CD4-positive, alpha-beta T cell treated with Interleukin-12 subunit alpha and Interleukin-12 subunit beta, for 1 hour (primary cell): ENCODE results near the gene PDPK1.
"Not testable (repeated sequence)": the region's sequence is repeated elsewhere in the genome, so short reads cannot be mapped to it uniquely, and the experiment has no call there.

Experiments used
- DNase-seq: peaks from one replicate; pipeline ENCODE4 v3.0.0-alpha.2; 2020

Gene PDPK1

GRCh38 chr16:2550283-2550878, 12.6 kb downstream of the PDPK1 start:
- DNase-seq = not testable (repeated sequence)

GRCh38 chr16:2551420-2551889, 13.6 kb downstream of the PDPK1 start:
- DNase-seq = not testable (repeated sequence)

- not testable (repeated sequence) for DNase-seq
Observed at GRCh38 chr16:2554709-2555425, 17.0 kb downstream of the PDPK1 start.

GRCh38 chr16:2557150-2557549, 19.3 kb downstream of the PDPK1 start:
- DNase-seq = not testable (repeated sequence)

GRCh38 chr16:2560131-2560797, 22.4 kb downstream of the PDPK1 start:
- DNase-seq = not testable (repeated sequence)

- DNase-seq = peak; percentile 77
Observed at GRCh38 chr16:2560798-2561133, 22.9 kb downstream of the PDPK1 start.

- DNase-seq = not testable (repeated sequence)
Observed at GRCh38 chr16:2567506-2567905, 29.7 kb downstream of the PDPK1 start.

GRCh38 chr16:2568573-2568972, 30.8 kb downstream of the PDPK1 start:
- DNase-seq = not testable (repeated sequence)

- DNase-seq = not testable (repeated sequence)
Observed at GRCh38 chr16:2572704-2573103, 34.9 kb downstream of the PDPK1 start.

- not testable (repeated sequence) for DNase-seq
Observed at GRCh38 chr16:2575839-2576238, 38.0 kb downstream of the PDPK1 start.

GRCh38 chr16:2577044-2577443, 39.2 kb downstream of the PDPK1 start:
- DNase-seq = not testable (repeated sequence)

- DNase-seq = not testable (repeated sequence)
Observed at GRCh38 chr16:2578905-2579304, 41.1 kb downstream of the PDPK1 start.

- not testable (repeated sequence) for DNase-seq
Observed at GRCh38 chr16:2580143-2580542, 42.3 kb downstream of the PDPK1 start.

- DNase-seq = not testable (repeated sequence)
Observed at GRCh38 chr16:2580818-2581217, 43.0 kb downstream of the PDPK1 start.

- DNase-seq = no peak
Observed at GRCh38 chr16:2584729-2585650, 47.2 kb downstream of the PDPK1 start.

GRCh38 chr16:2585651-2586081, 47.8 kb downstream of the PDPK1 start:
- no peak for DNase-seq

- DNase-seq = no peak
Observed at GRCh38 chr16:2586241-2586640, 48.4 kb downstream of the PDPK1 start.

GRCh38 chr16:2586901-2587480, 49.2 kb downstream of the PDPK1 start:
- DNase-seq = no peak

- DNase-seq = no peak
Observed at GRCh38 chr16:2587891-2588565, 50.2 kb downstream of the PDPK1 start.

- DNase-seq = no peak
Observed at GRCh38 chr16:2591476-2592240, 53.8 kb downstream of the PDPK1 start.

GRCh38 chr16:2592786-2593185, 55.0 kb downstream of the PDPK1 start:
- DNase-seq = no peak
